NCI-H1694 (cell line): Measurements from ENCODE around the gene PHYHIPL.
A peak's percentile ranks its signal among the peaks of the same experiment; 100 is the strongest.

Experiments used
- DNase-seq: peaks from one replicate; lab custom pipeline; 2025; lab: John Stamatoyannopoulos, UW

The PHYHIPL gene

GRCh38 chr10:59176241-59177030 lies at the start of gene PHYHIPL:
TSS of gene PHYHIPL (plus strand) at chr10:59176643. CDS start at chr10:59176854, 211 bp downstream.
- DNase-seq: peak; percentile 42

GRCh38 chr10:59126991-59127390 lies 49.5 kb upstream of the PHYHIPL start:
- no peak for DNase-seq

- DNase-seq: no peak
Observed at GRCh38 chr10:59127991-59128390, 48.5 kb upstream of the PHYHIPL start.

GRCh38 chr10:59129867-59130266 lies 46.6 kb upstream of the PHYHIPL start:
- no peak for DNase-seq

- no peak for DNase-seq
Observed at GRCh38 chr10:59131666-59132065, 44.8 kb upstream of the PHYHIPL start.

GRCh38 chr10:59133841-59134593 lies 42.4 kb upstream of the PHYHIPL start:
- DNase-seq: no peak

- no peak for DNase-seq
Observed at GRCh38 chr10:59134785-59135184, 41.7 kb upstream of the PHYHIPL start.

- DNase-seq: no peak
Observed at GRCh38 chr10:59135275-59135674, 41.2 kb upstream of the PHYHIPL start.

GRCh38 chr10:59138052-59138451 lies 38.4 kb upstream of the PHYHIPL start:
- no peak for DNase-seq

GRCh38 chr10:59143544-59143943 lies 32.9 kb upstream of the PHYHIPL start:
- DNase-seq: no peak

GRCh38 chr10:59148701-59149100 lies 27.7 kb upstream of the PHYHIPL start:
- no peak for DNase-seq

- no peak for DNase-seq
Observed at GRCh38 chr10:59155556-59155955, 20.9 kb upstream of the PHYHIPL start.

GRCh38 chr10:59167512-59167911 lies 8.9 kb upstream of the PHYHIPL start:
- no peak for DNase-seq

- no peak for DNase-seq
Observed at GRCh38 chr10:59172567-59172966, 3.9 kb upstream of the PHYHIPL start.

GRCh38 chr10:59173414-59173813 lies 3.0 kb upstream of the PHYHIPL start:
- DNase-seq: no peak

- peak; percentile 49 for DNase-seq
Observed at GRCh38 chr10:59175538-59176240, 754 bp upstream of the PHYHIPL start.

GRCh38 chr10:59177031-59177797 lies 771 bp downstream of the PHYHIPL start:
- peak; percentile 39 for DNase-seq

- DNase-seq: no peak
Observed at GRCh38 chr10:59177836-59178235, 1.4 kb downstream of the PHYHIPL start.

- DNase-seq: no peak
Observed at GRCh38 chr10:59179068-59179467, 2.6 kb downstream of the PHYHIPL start.

GRCh38 chr10:59180689-59181270 lies 4.3 kb downstream of the PHYHIPL start:
- DNase-seq: no peak

GRCh38 chr10:59181668-59182067 lies 5.2 kb downstream of the PHYHIPL start:
- peak; percentile 63 for DNase-seq

- DNase-seq: no peak
Observed at GRCh38 chr10:59190332-59190731, 13.9 kb downstream of the PHYHIPL start.
